SK-N-SH treated with all-trans-retinoic acid at 6 μM for 48 hours (cell line): Measurements from ENCODE around the gene TRIM17.

Experiments used
- ATAC-seq: fragments of 200-7000 bp; cut with Tn5 transposase; 3 replicates; pipeline ENCODE4 v1.9.1; 2020; ENCODE audit warnings: mild to moderate bottlenecking, moderate library complexity
- ARNTL ChIP-seq: fragments of 450-650 bp; formaldehyde crosslinking; IDR thresholded peaks from 2 replicates; pipeline ENCODE4 v1.5.0; 2020; ENCODE audit warnings: low read depth, mild to moderate bottlenecking, moderate library complexity, borderline replicate concordance
- BACH2 ChIP-seq: fragments of 250-450 bp; sonication (Bioruptor Pico); IDR thresholded peaks from 2 replicates; pipeline ENCODE4 v1.9.0; 2021; ENCODE audit warnings: mild to moderate bottlenecking, borderline replicate concordance
- CREB5 ChIP-seq: fragments of 250-450 bp; sonication (Bioruptor Pico); IDR thresholded peaks from 2 replicates; pipeline ENCODE4 v1.5.1; 2020; ENCODE audit warnings: low read depth, mild to moderate bottlenecking, moderate library complexity
- CSDC2 ChIP-seq: fragments of 250-450 bp; sonication (Bioruptor Pico); IDR thresholded peaks from 2 replicates; pipeline ENCODE4 v1.5.0; 2020; ENCODE audit warnings: mild to moderate bottlenecking, moderate library complexity
- CSRNP3 ChIP-seq: fragments of 250-450 bp; sonication (Bioruptor Pico); IDR thresholded peaks from 2 replicates; pipeline ENCODE4 v1.5.1; 2021; ENCODE audit warnings: mild to moderate bottlenecking, moderate library complexity
- ESRRG ChIP-seq: fragments of 250-450 bp; sonication (Bioruptor Pico); IDR thresholded peaks from 2 replicates; pipeline ENCODE4 v1.6.1; 2021; ENCODE audit warnings: mild to moderate bottlenecking
- GLIS3 ChIP-seq: fragments of 250-450 bp; sonication (Bioruptor Pico); IDR thresholded peaks from 2 replicates; pipeline ENCODE4 v1.5.0; 2020; ENCODE audit warnings: mild to moderate bottlenecking, moderate library complexity
- ISL1 ChIP-seq: fragments of 250-450 bp; sonication (Bioruptor Pico); IDR thresholded peaks from 2 replicates; pipeline ENCODE4 v2.1.2; 2022; ENCODE audit warnings: mild to moderate bottlenecking, moderate library complexity
- PATZ1 ChIP-seq: fragments of 250-450 bp; sonication (Bioruptor Pico); IDR thresholded peaks from 2 replicates; pipeline ENCODE4 v1.8.0; 2020; ENCODE audit warnings: mild to moderate bottlenecking, moderate library complexity, borderline replicate concordance
- POU6F1 ChIP-seq: fragments of 250-450 bp; sonication (Bioruptor Pico); IDR thresholded peaks from 2 replicates; pipeline ENCODE4 v1.8.0; 2021; ENCODE audit warnings: low read depth, mild to moderate bottlenecking, moderate library complexity, borderline replicate concordance
- PPARA ChIP-seq: fragments of 250-450 bp; sonication (Bioruptor Pico); IDR thresholded peaks from 2 replicates; pipeline ENCODE4 v1.5.0; 2020; ENCODE audit warnings: mild to moderate bottlenecking, borderline replicate concordance
- RARB ChIP-seq: fragments of 250-450 bp; sonication (Bioruptor Pico); IDR thresholded peaks from 2 replicates; pipeline ENCODE4 v1.8.0; 2021; ENCODE audit warnings: mild to moderate bottlenecking, moderate library complexity
- SNAI2 ChIP-seq: fragments of 250-450 bp; sonication (Bioruptor Pico); IDR thresholded peaks from 2 replicates; pipeline ENCODE4 v1.5.0; 2020; ENCODE audit warnings: mild to moderate bottlenecking, moderate library complexity
- TCF4 ChIP-seq: fragments of 250-450 bp; sonication (Bioruptor Pico); IDR thresholded peaks from 2 replicates; pipeline ENCODE4 v1.8.0; 2021; ENCODE audit warnings: mild to moderate bottlenecking, moderate library complexity, borderline replicate concordance
- TSHZ2 ChIP-seq: fragments of 250-450 bp; sonication (Bioruptor Pico); IDR thresholded peaks from 2 replicates; pipeline ENCODE4 v1.5.0; 2020; ENCODE audit warnings: mild to moderate bottlenecking, moderate library complexity
- ZC3H10 ChIP-seq: fragments of 250-450 bp; sonication (Bioruptor Pico); IDR thresholded peaks from 2 replicates; pipeline ENCODE4 v1.5.1; 2021; ENCODE audit warnings: mild to moderate bottlenecking, moderate library complexity
- ZFP3 ChIP-seq: fragments of 250-450 bp; sonication (Bioruptor Pico); IDR thresholded peaks from 2 replicates; pipeline ENCODE4 v1.5.0; 2020; ENCODE audit warnings: mild to moderate bottlenecking, moderate library complexity
- ZFP30 ChIP-seq: fragments of 450-650 bp; formaldehyde crosslinking; IDR thresholded peaks from 2 replicates; pipeline ENCODE4 v1.5.0; 2022; ENCODE audit warnings: mild to moderate bottlenecking, moderate library complexity
- ZNF565 ChIP-seq: fragments of 450-650 bp; formaldehyde crosslinking; conservative IDR thresholded peaks from 2 replicates; pipeline ENCODE4 v1.5.0; 2020; ENCODE audit warnings: low read depth, mild to moderate bottlenecking, moderate library complexity
- ZNF8 ChIP-seq: fragments of 450-650 bp; formaldehyde crosslinking; IDR thresholded peaks from 2 replicates; pipeline ENCODE4 v1.5.0; 2020; ENCODE audit warnings: mild to moderate bottlenecking, moderate library complexity

The TRIM17 gene

GRCh38 chr1:228370941-228371740 lies 45.5 kb downstream of the TRIM17 start:
- TF ChIP-seq ZNF565 (CRISPR knock-in tag) = no peak
- no peak for TF ChIP-seq BACH2 (CRISPR knock-in tag)
- no peak for TF ChIP-seq SNAI2 (CRISPR knock-in tag)
- TF ChIP-seq PATZ1 = no peak
- no peak for TF ChIP-seq CSDC2
- no peak for TF ChIP-seq ZFP3 (CRISPR knock-in tag)
- no peak for TF ChIP-seq PPARA
- no peak for TF ChIP-seq TCF4 (CRISPR knock-in tag)
- TF ChIP-seq RARB (CRISPR knock-in tag) = no peak
- no peak for ATAC-seq

- TF ChIP-seq ISL1 (CRISPR knock-in tag) (no peak), TCF4 (CRISPR knock-in tag) (no peak), ESRRG (CRISPR knock-in tag) (no peak), ZFP30 (CRISPR knock-in tag) (no peak), ZFP3 (CRISPR knock-in tag) (no peak), ZNF8 (no peak), CSDC2 (no peak), TSHZ2 (CRISPR knock-in tag) (no peak), CREB5 (CRISPR knock-in tag) (no peak), ZNF565 (CRISPR knock-in tag) (no peak), CSRNP3 (no peak), ZC3H10 (CRISPR knock-in tag) (no peak), POU6F1 (no peak), SNAI2 (CRISPR knock-in tag) (no peak), GLIS3 (CRISPR knock-in tag) (no peak), RARB (CRISPR knock-in tag) (no peak), ARNTL (CRISPR knock-in tag) (no peak)
- TF ChIP-seq, all 23 proteins: peak for 0
- ATAC-seq = no peak
Observed at GRCh38 chr1:228370439-228370940, 46.2 kb downstream of the TRIM17 start.
